GM23248 (cell line): ENCODE measurements around the gene ODF2.

Experiments used
- EZH2 ChIP-seq: fragments of 200-600 bp; sonication (generic); IDR thresholded peaks from 2 replicates; pipeline ENCODE4 v1.6.1; 2018; ENCODE audit warnings: antibody characterized with exemption, mild to moderate bottlenecking; ENCODE audit not compliant: insufficient read depth, poor library complexity, severe bottlenecking
- EZH2phosphoT487 ChIP-seq: fragments of 200-600 bp; sonication (generic); IDR thresholded peaks from 2 replicates; pipeline ENCODE4 v1.6.1; 2018; ENCODE audit warnings: antibody characterized with exemption, moderate library complexity, mild to moderate bottlenecking, low read depth; ENCODE audit not compliant: insufficient read depth

- no peak for TF ChIP-seq EZH2
- no peak for TF ChIP-seq EZH2phosphoT487
Measured at GRCh38 chr9:128419061-128419925, 36.5 kb upstream of the ODF2 start.
